Stimulated activated CD4-positive, alpha-beta T cell treated with anti-CD3 and anti-CD28 coated beads, Interleukin-12 subunit alpha, Interleukin-12 subunit beta, amount 100 ng/mL, for 48 hours (primary cell): ENCODE measurements around the gene NPY4R2.
"Not testable (repeated sequence)": the region's sequence is repeated elsewhere in the genome, so short reads cannot be mapped to it uniquely, and the experiment has no call there.

ENCODE experiments used
- DNase-seq, 3 donors: peaks; one replicate each; pipeline ENCODE4 v3.0.0-alpha.2; 2020; ENCODE audit warnings: low read depth in 2 of 3, low spot score in 1 of 3

Gene NPY4R2

GRCh38 chr10:47918475-47918874, at the start of gene NPY4R2:
NPY4R2 (plus strand) TSS chr10:47918662; CDS start chr10:47921988, 3,326 bp downstream.
- not testable (repeated sequence) for DNase-seq

GRCh38 chr10:47870887-47871286, 47.6 kb upstream of the NPY4R2 start:
- DNase-seq: not testable (repeated sequence)

- not testable (repeated sequence) for DNase-seq
Measured at GRCh38 chr10:47871485-47872180, 46.8 kb upstream of the NPY4R2 start.

- DNase-seq: not testable (repeated sequence)
Measured at GRCh38 chr10:47872236-47872635, 46.2 kb upstream of the NPY4R2 start.

- DNase-seq: not testable (repeated sequence)
Measured at GRCh38 chr10:47884239-47884638, 34.2 kb upstream of the NPY4R2 start.

GRCh38 chr10:47884934-47885333, 33.5 kb upstream of the NPY4R2 start:
- not testable (repeated sequence) for DNase-seq

GRCh38 chr10:47886356-47886755, 32.1 kb upstream of the NPY4R2 start:
- not testable (repeated sequence) for DNase-seq

- not testable (repeated sequence) for DNase-seq
Measured at GRCh38 chr10:47886827-47887226, 31.6 kb upstream of the NPY4R2 start.

GRCh38 chr10:47890737-47891136, 27.7 kb upstream of the NPY4R2 start:
- DNase-seq: not testable (repeated sequence)

GRCh38 chr10:47892494-47893261, 25.8 kb upstream of the NPY4R2 start:
- DNase-seq: not testable (repeated sequence)

- DNase-seq: not testable (repeated sequence)
Measured at GRCh38 chr10:47894571-47894970, 23.9 kb upstream of the NPY4R2 start.

- DNase-seq: not testable (repeated sequence)
Measured at GRCh38 chr10:47897813-47898212, 20.6 kb upstream of the NPY4R2 start.

GRCh38 chr10:47909333-47909732, 9.1 kb upstream of the NPY4R2 start:
- not testable (repeated sequence) for DNase-seq

GRCh38 chr10:47910486-47910885, 8.0 kb upstream of the NPY4R2 start:
- DNase-seq: not testable (repeated sequence)

- DNase-seq: not testable (repeated sequence)
Measured at GRCh38 chr10:47914052-47914451, 4.4 kb upstream of the NPY4R2 start.

- DNase-seq: not testable (repeated sequence)
Measured at GRCh38 chr10:47915849-47916548, 2.5 kb upstream of the NPY4R2 start.

- DNase-seq: not testable (repeated sequence)
Measured at GRCh38 chr10:47920610-47921009, 2.1 kb downstream of the NPY4R2 start.

- not testable (repeated sequence) for DNase-seq
Measured at GRCh38 chr10:47922503-47922902, 4.0 kb downstream of the NPY4R2 start.

- DNase-seq: not testable (repeated sequence)
Measured at GRCh38 chr10:47924628-47925027, 6.2 kb downstream of the NPY4R2 start.

- DNase-seq: not testable (repeated sequence)
Measured at GRCh38 chr10:47927147-47927916, 8.9 kb downstream of the NPY4R2 start.

- DNase-seq: not testable (repeated sequence)
Measured at GRCh38 chr10:47928225-47928624, 9.8 kb downstream of the NPY4R2 start.
